IMR-90 (cell line): ENCODE measurements around the gene PCGF5. TPM values are rescaled to one million over a fixed set of nuclear protein-coding genes. Genes with fewer than 3 reads are reported as not detected.

Experiments
- ATAC-seq: fragments of 200-7000 bp; cut with Tn5 transposase; 2 replicates; pipeline ENCODE4 v1.9.1; 2020; ENCODE audit warnings: low read depth, mild to moderate bottlenecking, moderate library complexity
- BruUV-seq: library from RNA; stranded (reverse); fragments of 400-500 nt; replicated peaks from 2 replicates; lab custom pipeline; 2021; lab: Mats Ljungman, UMichigan
- CTCF ChIA-PET: fragments of 300-600 bp; formaldehyde crosslinking; extraction: SDS; loops from one replicate; lab custom pipeline; 2021; ENCODE audit warnings: antibody characterized with exemption; lab: Yijun Ruan, JAX
- POLR2A ChIA-PET: fragments of 300-600 bp; sonication (Branson Sonifier 250); formaldehyde crosslinking; loops from one replicate; lab custom pipeline; 2022; ENCODE audit warnings: antibody characterized with exemption; ENCODE audit not compliant: unreplicated experiment; lab: Charles Lee
- DNase-seq: peaks from one replicate; pipeline ENCODE4 v3.0.0; 2013
- H2AFZ ChIP-seq: replicated peaks from 2 replicates; pipeline ENCODE3; 2013; ENCODE audit warnings: low read length, mild to moderate bottlenecking; ENCODE audit not compliant: poor library complexity
- H2AK5ac ChIP-seq: 2 replicates; pipeline ENCODE4 v1.6.1; 2013; ENCODE audit warnings: low read depth, low read length, inconsistent platforms
- H2AK9ac ChIP-seq: replicated peaks from 2 replicates; pipeline ENCODE3; 2013; ENCODE audit warnings: mild to moderate bottlenecking, low read depth, low read length, moderate library complexity; ENCODE audit not compliant: poor library complexity
- H2BK120ac ChIP-seq: 2 replicates; pipeline ENCODE4 v1.6.1; 2013; ENCODE audit warnings: low read depth, low read length, inconsistent platforms
- H2BK15ac ChIP-seq: 3 replicates; pipeline ENCODE4 v1.6.1; 2013; ENCODE audit warnings: low read depth, low read length, inconsistent platforms
- H2BK20ac ChIP-seq: 2 replicates; pipeline ENCODE4 v1.6.1; 2013; ENCODE audit warnings: low read depth, mild to moderate bottlenecking, inconsistent platforms, low read length, moderate library complexity
- H2BK5ac ChIP-seq: 2 replicates; pipeline ENCODE4 v1.6.1; 2013; ENCODE audit warnings: mild to moderate bottlenecking, low read depth, low read length, inconsistent platforms; ENCODE audit not compliant: poor library complexity, severe bottlenecking
- H3K14ac ChIP-seq: replicated peaks from 2 replicates; pipeline ENCODE4 v1.6.1; 2013; ENCODE audit warnings: low read depth, low read length, inconsistent platforms
- H3K18ac ChIP-seq: 2 replicates; pipeline ENCODE4 v1.6.1; 2013; ENCODE audit warnings: low read depth, low read length, control low read depth
- H3K23ac ChIP-seq: 2 replicates; pipeline ENCODE4 v1.6.1; 2013; ENCODE audit warnings: low read depth, low read length, inconsistent platforms
- H3K27ac ChIP-seq: 2 replicates; pipeline ENCODE4 v1.5.1; 2013; ENCODE audit warnings: mild to moderate bottlenecking, control low read depth, low read length; ENCODE audit not compliant: insufficient read depth
- H3K27me3 ChIP-seq: 2 replicates; pipeline ENCODE4 v1.6.1; 2013; ENCODE audit warnings: low read length; ENCODE audit not compliant: control insufficient read depth, insufficient read depth
- H3K36me3 ChIP-seq: 2 replicates; pipeline ENCODE4 v1.6.1; 2013; ENCODE audit warnings: low read length, mixed read lengths; ENCODE audit not compliant: control insufficient read depth, insufficient read depth
- H3K4ac ChIP-seq: 2 replicates; pipeline ENCODE4 v1.6.1; 2013; ENCODE audit warnings: low read depth, low read length, inconsistent platforms
- H3K4me1 ChIP-seq: 2 replicates; pipeline ENCODE4 v1.6.1; 2013; ENCODE audit warnings: low read length, mixed read lengths; ENCODE audit not compliant: control insufficient read depth, insufficient read depth
- H3K4me2 ChIP-seq: 2 replicates; pipeline ENCODE4 v1.6.1; 2013; ENCODE audit warnings: low read depth, mild to moderate bottlenecking, control low read depth, low read length, moderate library complexity
- H3K4me3 ChIP-seq: 2 replicates; pipeline ENCODE4 v1.5.1; 2013; ENCODE audit warnings: low read depth, mild to moderate bottlenecking, control low read depth, low read length, moderate library complexity; ENCODE audit not compliant: insufficient read depth
- H3K56ac ChIP-seq: 2 replicates; pipeline ENCODE4 v1.6.1; 2013; ENCODE audit warnings: low read length, inconsistent platforms; ENCODE audit not compliant: insufficient read depth; ENCODE audit errors: extremely low read depth
- H3K79me1 ChIP-seq, 2 experiments: 2 replicates each; pipeline ENCODE4 v1.6.1; 2013; ENCODE audit warnings: low read length in 2 of 2, inconsistent platforms in 1 of 2, low read depth in 1 of 2
- H3K9ac ChIP-seq: 2 replicates; pipeline ENCODE4 v1.6.1; 2013; ENCODE audit warnings: low read depth, low read length, control low read depth
- H3K9me1 ChIP-seq: 2 replicates; pipeline ENCODE4 v1.6.1; 2013; ENCODE audit warnings: low read length, inconsistent platforms; ENCODE audit not compliant: insufficient read depth
- H3K9me3 ChIP-seq: 2 replicates; pipeline ENCODE4 v1.6.1; 2013; ENCODE audit warnings: low read length; ENCODE audit not compliant: control insufficient read depth, insufficient read depth
- H4K20me1 ChIP-seq: 2 replicates; pipeline ENCODE4 v1.6.1; 2013; ENCODE audit warnings: low read length, inconsistent platforms; ENCODE audit not compliant: insufficient read depth
- H4K5ac ChIP-seq: 2 replicates; pipeline ENCODE4 v1.6.1; 2013; ENCODE audit warnings: mild to moderate bottlenecking, low read depth, low read length, control low read depth
- H4K8ac ChIP-seq, 2 experiments: 2 replicates each; pipeline ENCODE4 v1.6.1; 2013; ENCODE audit warnings: low read depth in 2 of 2, low read length in 2 of 2, control low read depth in 1 of 2, inconsistent platforms in 1 of 2
- H4K91ac ChIP-seq: 2 replicates; pipeline ENCODE4 v1.6.1; 2013; ENCODE audit warnings: low read depth, low read length, inconsistent platforms; ENCODE audit not compliant: insufficient read depth
- BHLHE40 ChIP-seq: fragments of 150-350 bp; IDR thresholded peaks from 2 replicates; pipeline ENCODE4 v1.6.1; 2016; ENCODE audit warnings: mild to moderate bottlenecking, low read depth, low read length
- FOS ChIP-seq: fragments of 150-350 bp; IDR thresholded peaks from 2 replicates; pipeline ENCODE4 v1.6.1; 2016; ENCODE audit warnings: low read depth, low read length
- MAFK ChIP-seq: IDR thresholded peaks from 2 replicates; pipeline ENCODE4 v1.6.1; 2012; ENCODE audit warnings: low read depth, low read length, improper control_type of control experiment
- WGBS, 2 experiments: methylation state at CpG; one replicate each; pipeline versions ENCODE4 v1.1.5 to v1.1.7; 2013; ENCODE audit warnings: missing lambda C conversion rate in 2 of 2; ENCODE audit not compliant: insufficient read length in 1 of 2; ENCODE audit errors: extremely low coverage in 2 of 2; 5-methylcytosine and 5-hydroxymethylcytosine counted together
- dilution Hi-C: fragments of 300-500 bp; cut with HindIII; formaldehyde crosslinking; loops from one replicate; pipeline ENCODE4 v1.14.3; 2018; ENCODE audit warnings: low sequenced_read_pairs; ENCODE audit not compliant: unreplicated experiment
- in situ Hi-C: fragments of 300-500 bp; cut with MboI; formaldehyde crosslinking; loops from 3 replicates; pipeline ENCODE4 v1.14.3; 2019; ENCODE audit warnings: low sequenced_read_pairs, inconsistent platforms, mixed read lengths
- intact Hi-C: fragments of 100-400 bp; cut with micrococcal nuclease; formaldehyde crosslinking; loops from 2 replicates; pipeline ENCODE4 v1.10.0; 2022
- polyA plus RNA-seq, 3 experiments: library from polyadenylated mRNA; depleted of rRNA; stranded (reverse); fragments of >200 nt; gene quantifications; 2 replicates each; pipeline ENCODE4 v1.2.3, GENCODE V29; 2012; ENCODE audit warnings: low replicate concordance in 1 of 3
- total RNA-seq: library from RNA; depleted of rRNA; stranded (reverse); fragments of >200 nt; gene quantifications from 2 replicates; pipeline ENCODE4 v1.2.3, GENCODE V29; 2012
- TF ChIP-seq, protein P1 (sequence below): fragments of 150-350 bp; IDR thresholded peaks from 2 replicates; pipeline ENCODE4 v1.6.1; 2017; ENCODE audit warnings: mild to moderate bottlenecking, antibody characterized with exemption, low read length, low read depth

Gene PCGF5
- total and polyA plus RNA-seq, 2 of the 4 experiments (the other 2 are of a cell fraction), result 9.0 to 18.1 TPM

DNA sequence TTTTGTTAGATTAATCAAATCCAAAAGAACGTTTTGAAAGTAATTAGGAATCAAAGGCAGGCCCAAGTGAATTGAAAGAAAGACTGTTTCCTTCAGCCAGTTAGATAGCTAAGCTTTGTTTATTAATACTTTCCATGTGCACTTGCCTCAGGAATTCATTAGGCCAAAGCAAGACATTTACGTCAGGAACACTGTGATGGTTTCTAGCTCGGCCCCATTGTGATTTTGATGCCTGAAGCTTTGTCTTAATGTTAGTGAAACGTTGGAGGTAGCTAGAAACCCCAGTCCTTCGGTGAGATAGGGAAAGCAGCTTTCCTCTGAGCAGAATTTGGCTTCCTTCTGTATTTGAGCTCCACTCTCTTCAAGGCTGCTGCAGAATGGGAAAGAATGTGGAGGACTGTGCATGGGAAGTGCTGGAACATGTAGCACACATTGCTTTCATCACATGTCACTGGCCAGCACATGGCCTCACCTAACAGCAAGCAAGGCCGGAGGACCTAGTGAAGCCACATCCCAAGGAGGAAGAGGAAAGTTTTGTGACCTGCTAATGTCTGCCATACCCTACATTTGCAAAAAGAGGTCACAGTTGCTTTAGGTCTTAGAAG is 64.1 kb downstream of the PCGF5 start:
- Histone ChIP-seq H3K27me3 (no peaks in the 10 kb centered on the region), H2BK20ac (no peak overlapping the region), H2BK5ac (peak overlapping the region; percentile 32), H3K4me1 (peaks cover 5% of the 10 kb centered on the region), H3K9me3 (no peaks in the 10 kb centered on the region), H4K8ac (no peak overlapping the region), H3K23ac (no peak overlapping the region; the same call in 1 of the 2 replicates), H3K79me1 (no peaks in the 10 kb centered on the region), H2AK5ac (peak overlapping the region; percentile 14; the same call in 1 of the 2 replicates), H3K9ac (no peak overlapping the region), H2BK120ac (no peak overlapping the region), H2AK9ac (no peak overlapping the region), H4K5ac (no peak overlapping the region; the same call in 1 of the 2 replicates), H2AFZ (peak overlapping the region; percentile 4), H3K14ac (no peak overlapping the region; the same call in 1 of the 2 replicates), H3K56ac (no peak overlapping the region), H3K18ac (no peak overlapping the region), H3K36me3 (no peaks in the 10 kb centered on the region), H3K4me3 (no peak overlapping the region), H4K91ac (no peak overlapping the region), H3K4me2 (no peak overlapping the region), H4K20me1 (no peaks in the 10 kb centered on the region), H3K4ac (peak overlapping the region; percentile 32; the same call in 1 of the 2 replicates), H3K27ac (peak overlapping the region; percentile 8; the same call in 1 of the 2 replicates), H3K9me1 (peaks cover 9% of the 10 kb centered on the region), H2BK15ac (no peak overlapping the region)
- BruUV-seq, result no TSS peak
- in situ Hi-C loops (no loop called here), dilution Hi-C loops (no loop called here), intact Hi-C loops (no loop called here)
- ChIA-PET POLR2A (no interaction called here), CTCF (interaction anchor here (1.5 kb wide), 1 partner anchor 106 kb away, joined by 3 read pairs; no protein-coding TSS in a partner anchor)
- no CpG with 5 or more reads among the region's 6 CpGs for WGBS, 2 experiments
- peak; percentile 59 for DNase-seq
- ATAC-seq, result peak; percentile 90
- TF ChIP-seq FOS (no peak), MAFK (no peak), BHLHE40 (no peak)
- TF ChIP-seq, protein P1, sequence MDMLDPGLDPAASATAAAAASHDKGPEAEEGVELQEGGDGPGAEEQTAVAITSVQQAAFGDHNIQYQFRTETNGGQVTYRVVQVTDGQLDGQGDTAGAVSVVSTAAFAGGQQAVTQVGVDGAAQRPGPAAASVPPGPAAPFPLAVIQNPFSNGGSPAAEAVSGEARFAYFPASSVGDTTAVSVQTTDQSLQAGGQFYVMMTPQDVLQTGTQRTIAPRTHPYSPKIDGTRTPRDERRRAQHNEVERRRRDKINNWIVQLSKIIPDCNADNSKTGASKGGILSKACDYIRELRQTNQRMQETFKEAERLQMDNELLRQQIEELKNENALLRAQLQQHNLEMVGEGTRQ, result no peak
